ENCODE measurements around the gene FGD2.

The FGD2 gene

DNA sequence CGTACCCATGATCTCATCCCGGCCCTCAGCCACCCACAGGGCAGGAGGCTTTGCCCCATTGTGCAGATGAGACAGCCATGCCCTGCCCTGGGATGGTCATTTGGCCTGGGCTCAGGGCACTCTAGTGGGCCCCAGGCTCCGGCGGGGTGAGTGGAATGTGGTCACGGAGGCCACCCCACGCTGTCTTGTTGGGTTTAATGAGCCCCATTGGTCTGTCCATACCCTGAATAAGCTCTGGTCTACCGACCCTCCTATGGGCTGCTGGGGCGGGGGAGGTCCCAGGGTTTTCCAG, 50.6 kb downstream of the FGD2 start:
- no peak overlapping the region for H3K27ac ChIP-seq (ENCODE audit: extremely low read depth, low read depth, low read length)
- H3K9me3 ChIP-seq (ENCODE audit: control insufficient read depth, insufficient read depth, low read depth, low read length), result no peaks in the 10 kb centered on the region
- H3K36me3 ChIP-seq (ENCODE audit: control insufficient read depth in 2 of 2, insufficient read depth in 1 of 2, low read length in 2 of 2), result no peaks in the 10 kb centered on the region
- CTCF ChIA-PET, result interaction anchor here (0.9 to 20.6 kb wide), 4 partner anchors 29 to 735 kb away, joined by 5 to 380 read pairs (median 214); partner anchors contain the start of gene PIM1
- TF ChIP-seq AEBP2 (tag by site-specific recombination; IDR thresholded peaks at IDR 0.05; ENCODE audit: borderline replicate concordance), result no peak
- TF ChIP-seq ELK4 (IDR thresholded peaks at IDR 0.05; ENCODE audit: borderline replicate concordance, low read depth, low read length), result no peak
- peak; percentile 60 for TF ChIP-seq EGR2 (tag by site-specific recombination; IDR thresholded peaks at IDR 0.05; ENCODE audit: low read depth)
- peak; percentile 61 for TF ChIP-seq ZFHX2 (tag by site-specific recombination; conservative IDR thresholded peaks at IDR 0.05)
- H3K4me3 ChIP-seq (ENCODE audit: low read depth, low read length), result no peak overlapping the region
- POLR2A ChIA-PET, result interaction anchor here (0.6 to 4.0 kb wide), 5 partner anchors 27 to 115 kb away, joined by 3 to 18 read pairs (median 5); partner anchors contain the start of gene PIM1
- peaks cover 6% of the 10 kb centered on the region; the same call in 1 of the 2 replicates for H3K4me1 ChIP-seq (ENCODE audit: control insufficient read depth, insufficient read depth, low read length)

- POLR2A ChIA-PET, result interaction anchor here (0.6 to 4.0 kb wide), 6 partner anchors 26 to 115 kb away, joined by 3 to 18 read pairs (median 6); partner anchors contain the start of gene PIM1
- Histone ChIP-seq H3K4me1 (ENCODE audit: control insufficient read depth, insufficient read depth, low read length) (peaks cover 6% of the 10 kb centered on the region; the same call in 1 of the 2 replicates), H3K36me3 (ENCODE audit: control insufficient read depth in 2 of 2, insufficient read depth in 1 of 2, low read length in 2 of 2) (no peaks in the 10 kb centered on the region), H3K4me3 (ENCODE audit: low read depth, low read length) (no peak overlapping the region), H3K27ac (ENCODE audit: extremely low read depth, low read depth, low read length) (no peak overlapping the region), H3K9me3 (ENCODE audit: control insufficient read depth, insufficient read depth, low read depth, low read length) (no peaks in the 10 kb centered on the region)
- CTCF ChIA-PET, result interaction anchor here (0.6 to 20.6 kb wide), 9 partner anchors 30 to 734 kb away, joined by 3 to 380 read pairs (median 4); partner anchors contain the start of gene PIM1
- no peak for TF ChIP-seq YY1 (tag by site-specific recombination; IDR thresholded peaks at IDR 0.05)
- no peak for TF ChIP-seq ZBTB7A (tag by site-specific recombination; IDR thresholded peaks at IDR 0.05; ENCODE audit: low read depth)
- TF ChIP-seq ZNF530 (tag by site-specific recombination; IDR thresholded peaks at IDR 0.05; ENCODE audit: low read depth), result no peak
- no peak for TF ChIP-seq ZNF621 (tag by site-specific recombination; IDR thresholded peaks at IDR 0.05)
- no peak for TF ChIP-seq ZFP3 (tag by site-specific recombination; IDR thresholded peaks at IDR 0.05; ENCODE audit: low read depth)
- TF ChIP-seq ZNF664 (tag by site-specific recombination; IDR thresholded peaks at IDR 0.05), result peak; percentile 45; the same call in 1 of the 2 replicates
Observed at GRCh38 chr6:37056439-37057127, 51.1 kb downstream of the FGD2 start.

- ChIA-PET CTCF (interaction anchor here (0.6 to 20.6 kb wide), 10 partner anchors 31 to 734 kb away, joined by 3 to 380 read pairs (median 4); partner anchors contain the start of gene PIM1), POLR2A (interaction anchor here (1.3 to 4.0 kb wide), 3 partner anchors 71 to 114 kb away, joined by 5 to 18 read pairs (median 8); partner anchors contain the start of gene PIM1)
Observed at GRCh38 chr6:37057128-37057471, 51.6 kb downstream of the FGD2 start.

More at GRCh38 chr6:37057128-37057471, 51.6 kb downstream of the FGD2 start:
- Histone ChIP-seq H3K9me3 (ENCODE audit: control insufficient read depth, insufficient read depth, low read depth, low read length) (no peaks in the 10 kb centered on the region), H3K4me3 (ENCODE audit: low read depth, low read length) (no peak overlapping the region), H3K4me1 (ENCODE audit: control insufficient read depth, insufficient read depth, low read length) (peaks cover 6% of the 10 kb centered on the region; the same call in 1 of the 2 replicates), H3K36me3 (ENCODE audit: control insufficient read depth in 2 of 2, insufficient read depth in 1 of 2, low read length in 2 of 2) (no peaks in the 10 kb centered on the region), H3K27ac (ENCODE audit: extremely low read depth, low read depth, low read length) (no peak overlapping the region)
- TF ChIP-seq ZNF623 (tag by site-specific recombination; IDR thresholded peaks at IDR 0.05), result peak; percentile 98
- no peak for TF ChIP-seq ZNF19 (tag by site-specific recombination; IDR thresholded peaks at IDR 0.05; ENCODE audit: low read depth)
- TF ChIP-seq MZF1 (tag by site-specific recombination; IDR thresholded peaks at IDR 0.05; ENCODE audit: borderline replicate concordance), result no peak
- peak; percentile 42; the same call in 1 of the 2 replicates for TF ChIP-seq ZNF341 (tag by site-specific recombination; IDR thresholded peaks at IDR 0.05; ENCODE audit: low read depth)
- TF ChIP-seq, protein P1, sequence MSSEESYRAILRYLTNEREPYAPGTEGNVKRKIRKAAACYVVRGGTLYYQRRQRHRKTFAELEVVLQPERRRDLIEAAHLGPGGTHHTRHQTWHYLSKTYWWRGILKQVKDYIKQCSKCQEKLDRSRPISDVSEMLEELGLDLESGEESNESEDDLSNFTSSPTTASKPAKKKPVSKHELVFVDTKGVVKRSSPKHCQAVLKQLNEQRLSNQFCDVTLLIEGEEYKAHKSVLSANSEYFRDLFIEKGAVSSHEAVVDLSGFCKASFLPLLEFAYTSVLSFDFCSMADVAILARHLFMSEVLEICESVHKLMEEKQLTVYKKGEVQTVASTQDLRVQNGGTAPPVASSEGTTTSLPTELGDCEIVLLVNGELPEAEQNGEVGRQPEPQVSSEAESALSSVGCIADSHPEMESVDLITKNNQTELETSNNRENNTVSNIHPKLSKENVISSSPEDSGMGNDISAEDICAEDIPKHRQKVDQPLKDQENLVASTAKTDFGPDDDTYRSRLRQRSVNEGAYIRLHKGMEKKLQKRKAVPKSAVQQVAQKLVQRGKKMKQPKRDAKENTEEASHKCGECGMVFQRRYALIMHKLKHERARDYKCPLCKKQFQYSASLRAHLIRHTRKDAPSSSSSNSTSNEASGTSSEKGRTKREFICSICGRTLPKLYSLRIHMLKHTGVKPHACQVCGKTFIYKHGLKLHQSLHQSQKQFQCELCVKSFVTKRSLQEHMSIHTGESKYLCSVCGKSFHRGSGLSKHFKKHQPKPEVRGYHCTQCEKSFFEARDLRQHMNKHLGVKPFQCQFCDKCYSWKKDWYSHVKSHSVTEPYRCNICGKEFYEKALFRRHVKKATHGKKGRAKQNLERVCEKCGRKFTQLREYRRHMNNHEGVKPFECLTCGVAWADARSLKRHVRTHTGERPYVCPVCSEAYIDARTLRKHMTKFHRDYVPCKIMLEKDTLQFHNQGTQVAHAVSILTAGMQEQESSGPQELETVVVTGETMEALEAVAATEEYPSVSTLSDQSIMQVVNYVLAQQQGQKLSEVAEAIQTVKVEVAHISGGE (tag by site-specific recombination; conservative IDR thresholded peaks at IDR 0.05; ENCODE audit: low read depth), result no peak
- 0 out of 2 replicates have a peak, but pooled peaks have one; percentile 33 for TF ChIP-seq ZNF580 (tag by site-specific recombination; IDR thresholded peaks at IDR 0.05)
- TF ChIP-seq ZNF211 (tag by site-specific recombination; IDR thresholded peaks at IDR 0.05; ENCODE audit: low read depth), result no peak

Measured in HEK293 (cell line).